GM20000 (cell line): ENCODE measurements around the gene UBXN2A.

ENCODE experiments used
- DNase-seq: peaks from one replicate; pipeline ENCODE4 v3.0.0; 2012; ENCODE audit warnings: low spot score
- CTCF ChIP-seq: IDR thresholded peaks from 2 replicates; pipeline ENCODE4 v1.5.1; 2012; ENCODE audit warnings: mild to moderate bottlenecking, control low read depth; ENCODE audit errors: extremely low read depth, missing control alignments

UBXN2A gene

GRCh38 chr2:24016853-24017703, 76.8 kb downstream of the UBXN2A start:
- DNase-seq, result no peak
- no peak for TF ChIP-seq CTCF

- TF ChIP-seq CTCF, result no peak
- DNase-seq, result no peak
Measured at GRCh38 chr2:24017711-24018110, 77.4 kb downstream of the UBXN2A start.

- no peak for DNase-seq
- no peak for TF ChIP-seq CTCF
Measured at GRCh38 chr2:24018241-24018640, 78.0 kb downstream of the UBXN2A start.

- DNase-seq, result no peak
- no peak for TF ChIP-seq CTCF
Measured at GRCh38 chr2:24019729-24020128, 79.5 kb downstream of the UBXN2A start.

GRCh38 chr2:24020244-24020643, 80.0 kb downstream of the UBXN2A start:
- no peak for TF ChIP-seq CTCF
- no peak for DNase-seq

- DNase-seq, result no peak
- TF ChIP-seq CTCF, result no peak
Measured at GRCh38 chr2:24021122-24021998, 81.1 kb downstream of the UBXN2A start.
